ENCODE data around the gene FAM219B.

The FAM219B gene

GRCh38 chr15:74878273-74878672, 28.4 kb downstream of the FAM219B start:
- peaks cover 8% of the 10 kb centered on the region in 2 experiments for H3K4me1 ChIP-seq (ENCODE audit: control insufficient read depth in 1 of 2, insufficient read depth in 1 of 2, low read depth in 1 of 2, low read length in 1 of 2)
- no peaks in the 10 kb centered on the region for H3K9me3 ChIP-seq
- H3K27ac ChIP-seq: no peak overlapping the region
- H3K36me3 ChIP-seq: no peaks in the 10 kb centered on the region
- H3K4me3 ChIP-seq (ENCODE audit: low read depth in 1 of 2, low read length in 1 of 2): no peak overlapping the region
- no peaks in the 10 kb centered on the region for H3K27me3 ChIP-seq
- TF ChIP-seq, protein P1, sequence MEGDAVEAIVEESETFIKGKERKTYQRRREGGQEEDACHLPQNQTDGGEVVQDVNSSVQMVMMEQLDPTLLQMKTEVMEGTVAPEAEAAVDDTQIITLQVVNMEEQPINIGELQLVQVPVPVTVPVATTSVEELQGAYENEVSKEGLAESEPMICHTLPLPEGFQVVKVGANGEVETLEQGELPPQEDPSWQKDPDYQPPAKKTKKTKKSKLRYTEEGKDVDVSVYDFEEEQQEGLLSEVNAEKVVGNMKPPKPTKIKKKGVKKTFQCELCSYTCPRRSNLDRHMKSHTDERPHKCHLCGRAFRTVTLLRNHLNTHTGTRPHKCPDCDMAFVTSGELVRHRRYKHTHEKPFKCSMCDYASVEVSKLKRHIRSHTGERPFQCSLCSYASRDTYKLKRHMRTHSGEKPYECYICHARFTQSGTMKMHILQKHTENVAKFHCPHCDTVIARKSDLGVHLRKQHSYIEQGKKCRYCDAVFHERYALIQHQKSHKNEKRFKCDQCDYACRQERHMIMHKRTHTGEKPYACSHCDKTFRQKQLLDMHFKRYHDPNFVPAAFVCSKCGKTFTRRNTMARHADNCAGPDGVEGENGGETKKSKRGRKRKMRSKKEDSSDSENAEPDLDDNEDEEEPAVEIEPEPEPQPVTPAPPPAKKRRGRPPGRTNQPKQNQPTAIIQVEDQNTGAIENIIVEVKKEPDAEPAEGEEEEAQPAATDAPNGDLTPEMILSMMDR (IDR thresholded peaks at IDR 0.05): no peak

- peak overlapping the region; percentile 90 for H3K27ac ChIP-seq
- H3K36me3 ChIP-seq: no peaks in the 10 kb centered on the region
- H3K27me3 ChIP-seq: no peaks in the 10 kb centered on the region
- H3K4me3 ChIP-seq (ENCODE audit: low read depth in 1 of 2, low read length in 1 of 2): peak overlapping the region; percentile 73 to 75
- TF ChIP-seq, protein P1 (IDR thresholded peaks at IDR 0.05): no peak
- no peaks in the 10 kb centered on the region for H3K9me3 ChIP-seq
- H3K4me1 ChIP-seq (ENCODE audit: control insufficient read depth in 1 of 2, insufficient read depth in 1 of 2, low read depth in 1 of 2, low read length in 1 of 2): peaks cover 46 to 48% of the 10 kb centered on the region in 2 experiments
Observed at GRCh38 chr15:74873756-74874424, 32.8 kb downstream of the FAM219B start.

- H3K27me3 ChIP-seq: no peaks in the 10 kb centered on the region
- TF ChIP-seq, protein P1 (IDR thresholded peaks at IDR 0.05): peak; percentile 27
- H3K4me1 ChIP-seq (ENCODE audit: control insufficient read depth in 1 of 2, insufficient read depth in 1 of 2, low read depth in 1 of 2, low read length in 1 of 2): peaks cover 53 to 55% of the 10 kb centered on the region in 2 experiments
- peak within 1 kb of the TSS; percentile 90 for H3K27ac ChIP-seq
- H3K9me3 ChIP-seq: no peaks in the 10 kb centered on the region
- H3K36me3 ChIP-seq: no peaks in the 10 kb centered on the region
- H3K4me3 ChIP-seq (ENCODE audit: low read depth in 1 of 2, low read length in 1 of 2): peak within 1 kb of the TSS; percentile 73 to 75
Observed at GRCh38 chr15:74873036-74873755, 33.5 kb downstream of the FAM219B start, which contains the start of gene SCAMP2. Gene SCAMP2, minus strand, starts transcription at chr15:74873365. Its CDS starts 110 bp downstream, at chr15:74873255.

DNA sequence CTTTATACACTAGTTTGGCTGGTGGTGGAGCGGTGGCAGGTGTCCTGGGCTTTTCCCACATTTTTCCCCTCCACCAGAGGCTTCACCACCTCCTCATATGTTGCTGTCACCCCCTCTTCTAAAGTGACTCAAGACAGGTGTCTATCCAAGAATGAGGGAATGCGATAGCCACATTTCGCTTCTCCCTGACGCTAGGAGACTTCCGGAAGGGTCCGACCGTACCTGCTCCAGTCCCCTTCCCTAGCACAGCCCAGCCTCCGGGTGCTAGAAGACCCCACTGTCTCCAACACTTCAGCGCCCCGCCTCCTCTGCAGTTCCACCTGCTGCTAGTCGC, 34.0 kb downstream of the FAM219B start:
- no peaks in the 10 kb centered on the region for H3K27me3 ChIP-seq
- H3K4me3 ChIP-seq (ENCODE audit: low read depth in 1 of 2, low read length in 1 of 2): peak overlapping the region; percentile 73 to 75
- peaks cover 58 to 60% of the 10 kb centered on the region in 2 experiments for H3K4me1 ChIP-seq (ENCODE audit: control insufficient read depth in 1 of 2, insufficient read depth in 1 of 2, low read depth in 1 of 2, low read length in 1 of 2)
- no peaks in the 10 kb centered on the region for H3K9me3 ChIP-seq
- TF ChIP-seq, protein P1 (IDR thresholded peaks at IDR 0.05): no peak
- no peaks in the 10 kb centered on the region for H3K36me3 ChIP-seq
- peak overlapping the region; percentile 90 for H3K27ac ChIP-seq

- Histone ChIP-seq H3K4me3 (ENCODE audit: low read depth in 1 of 2, low read length in 1 of 2) (peak overlapping the region; percentile 13 to 24), H3K9me3 (no peaks in the 10 kb centered on the region), H3K4me1 (ENCODE audit: control insufficient read depth in 1 of 2, insufficient read depth in 1 of 2, low read depth in 1 of 2, low read length in 1 of 2) (peaks cover 72 to 77% of the 10 kb centered on the region in 2 experiments), H3K36me3 (no peaks in the 10 kb centered on the region), H3K27me3 (no peaks in the 10 kb centered on the region), H3K27ac (peak overlapping the region; percentile 90)
- TF ChIP-seq, protein P1 (IDR thresholded peaks at IDR 0.05): no peak
Observed at GRCh38 chr15:74870436-74871215, 36.0 kb downstream of the FAM219B start.

Measured in neutrophil (primary cell).